CD4-positive, alpha-beta T cell treated with Interleukin-17A for 1 hour (primary cell): ENCODE measurements around the gene SYNE1.

Source experiments
- DNase-seq: peaks from one replicate; pipeline ENCODE4 v3.0.0-alpha.2; 2020

SYNE1 gene

DNA sequence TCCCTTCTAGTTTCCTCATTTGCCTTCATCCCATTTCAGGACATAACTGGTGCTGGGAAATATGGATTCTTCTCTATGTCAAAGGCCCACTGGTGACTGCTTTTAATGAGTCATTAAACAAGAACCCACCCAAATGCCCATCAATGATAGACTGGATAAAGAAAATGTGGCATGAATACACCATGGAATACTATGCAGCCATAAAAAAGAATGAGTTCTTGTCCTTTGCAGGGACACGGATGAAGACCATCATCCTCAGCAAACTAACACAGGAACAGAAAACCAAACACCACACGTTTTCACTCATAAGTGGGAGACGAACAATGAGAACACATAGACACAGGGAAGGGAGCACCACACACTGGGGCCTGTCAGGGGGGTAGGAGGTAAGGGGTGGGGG, 518.9 kb downstream of the SYNE1 start:
- no peak for DNase-seq

DNA sequence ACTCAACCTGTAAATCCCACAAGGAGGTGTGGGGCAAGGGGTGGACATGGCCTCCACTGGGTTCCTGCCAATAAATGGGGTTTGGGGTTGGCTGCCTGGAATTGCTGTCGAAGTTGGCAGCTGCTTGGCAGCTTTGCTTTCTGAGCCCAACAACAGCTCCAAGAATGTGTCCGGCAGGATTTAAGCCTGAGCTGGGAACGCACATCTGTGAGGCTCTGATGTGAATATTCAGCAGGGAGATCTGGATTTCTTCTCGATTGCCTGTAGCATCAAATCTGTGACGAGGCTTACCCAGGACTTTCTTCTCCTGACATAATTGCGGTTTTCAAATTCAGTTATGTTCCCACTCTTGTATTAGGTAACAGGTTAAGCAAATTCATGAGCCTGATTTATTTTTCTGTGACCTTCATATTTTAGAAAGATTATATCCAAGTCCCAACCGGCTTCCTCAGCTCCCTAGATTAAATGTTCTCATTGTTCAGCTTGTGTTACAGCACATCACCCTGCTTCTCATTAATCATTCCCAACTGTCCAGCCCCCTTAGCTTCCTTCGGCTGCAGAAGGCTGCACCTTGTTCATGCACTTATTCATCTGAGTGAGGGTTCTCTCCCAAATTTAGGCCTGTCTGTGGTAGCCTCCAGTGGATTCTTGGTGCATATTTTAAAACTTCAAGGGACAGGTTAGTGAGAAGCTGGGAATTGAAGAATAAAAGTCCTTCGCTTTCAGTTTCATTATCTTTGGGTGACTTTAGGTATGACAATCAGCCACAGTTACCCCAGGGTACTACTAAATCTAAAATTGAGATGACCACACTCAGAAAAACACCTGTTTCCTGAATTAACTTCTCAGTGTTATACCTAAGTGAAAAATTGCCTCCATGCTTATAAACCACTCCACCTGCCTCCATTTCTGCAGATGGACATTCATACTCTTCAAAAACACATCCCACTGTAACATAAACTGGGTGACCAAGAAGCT, 519.7 kb downstream of the SYNE1 start:
- no peak for DNase-seq

DNA sequence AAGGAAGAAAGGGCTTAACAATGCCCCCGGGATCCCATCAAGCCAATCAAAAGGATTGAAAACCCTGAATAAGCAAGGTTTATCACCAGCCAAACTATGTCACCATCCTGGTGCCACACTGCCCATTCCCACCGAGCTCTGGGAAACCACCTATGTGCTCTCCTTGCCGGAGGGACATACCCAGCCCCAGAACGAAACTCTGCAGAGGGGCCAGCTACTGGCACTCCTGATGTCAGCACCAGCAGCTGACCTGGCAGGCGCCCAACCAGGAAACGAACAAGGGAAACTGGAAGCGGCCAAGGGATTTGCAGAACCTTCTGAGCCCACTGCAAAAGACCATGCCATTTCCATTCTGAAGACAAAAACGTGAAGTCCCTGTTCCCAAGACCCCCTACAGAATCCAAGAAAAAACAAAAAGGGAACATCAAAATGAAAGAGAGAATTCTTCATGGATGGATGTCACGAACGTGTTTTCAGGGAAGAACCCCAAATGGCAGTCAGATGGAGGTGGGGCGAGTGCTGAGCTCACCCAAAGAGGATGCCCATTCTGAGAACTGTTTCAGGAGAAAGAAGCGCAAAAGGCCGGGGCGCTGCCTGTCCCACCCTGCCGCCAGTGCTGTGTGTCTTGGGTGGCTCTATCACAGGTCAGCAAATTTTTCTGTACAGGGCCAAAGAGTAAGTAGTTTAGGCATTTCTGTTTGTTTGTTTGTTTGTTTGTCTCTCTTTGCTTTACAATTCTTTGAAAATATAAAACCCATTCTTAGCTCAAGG, 524.5 kb downstream of the SYNE1 start:
- no peak for DNase-seq

DNA sequence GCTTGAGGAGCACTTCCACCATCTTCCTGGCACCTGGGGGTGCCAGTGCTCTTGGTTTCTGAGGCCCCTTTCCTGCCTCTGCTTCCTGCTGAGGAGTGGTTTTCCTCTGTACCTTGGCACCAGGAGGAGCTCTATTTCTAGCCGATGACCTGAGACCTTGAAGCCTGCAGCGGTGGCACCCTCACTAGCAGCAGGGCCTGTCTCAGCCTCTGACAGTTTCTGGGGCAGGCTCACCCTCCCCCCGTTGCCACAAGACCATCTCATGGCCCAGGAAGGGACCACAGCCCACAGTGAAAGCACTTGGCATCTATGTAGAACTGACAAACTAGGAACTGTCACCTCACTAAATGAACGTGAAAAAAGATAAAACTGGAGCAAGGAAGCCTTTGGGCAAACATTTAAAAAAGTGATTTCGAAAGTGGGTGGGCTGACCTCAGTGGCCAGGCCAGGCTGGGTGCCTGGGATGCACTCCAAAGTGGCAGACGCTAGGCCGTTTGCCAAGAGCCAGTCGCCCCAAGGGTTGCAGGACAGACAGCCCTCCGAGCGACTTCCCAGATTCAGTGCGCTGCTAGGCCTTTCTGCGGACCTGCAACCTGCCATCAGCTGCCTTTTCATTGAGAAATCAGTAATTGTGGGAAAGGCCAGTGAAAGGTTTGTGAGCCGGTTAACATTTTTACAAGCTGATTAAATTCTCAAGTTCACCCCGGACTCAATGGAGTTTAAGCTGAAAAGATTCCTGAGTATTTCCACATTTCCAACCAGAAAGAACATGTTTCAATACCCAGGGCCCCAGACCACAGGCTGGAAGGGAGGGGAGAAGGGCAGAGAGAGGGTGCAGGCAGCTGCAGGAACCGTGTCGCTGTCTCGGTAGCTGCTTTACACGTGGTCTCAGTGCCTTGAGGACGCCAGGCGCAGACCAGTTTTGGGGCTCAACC, 526.0 kb downstream of the SYNE1 start:
- DNase-seq: no peak

DNA sequence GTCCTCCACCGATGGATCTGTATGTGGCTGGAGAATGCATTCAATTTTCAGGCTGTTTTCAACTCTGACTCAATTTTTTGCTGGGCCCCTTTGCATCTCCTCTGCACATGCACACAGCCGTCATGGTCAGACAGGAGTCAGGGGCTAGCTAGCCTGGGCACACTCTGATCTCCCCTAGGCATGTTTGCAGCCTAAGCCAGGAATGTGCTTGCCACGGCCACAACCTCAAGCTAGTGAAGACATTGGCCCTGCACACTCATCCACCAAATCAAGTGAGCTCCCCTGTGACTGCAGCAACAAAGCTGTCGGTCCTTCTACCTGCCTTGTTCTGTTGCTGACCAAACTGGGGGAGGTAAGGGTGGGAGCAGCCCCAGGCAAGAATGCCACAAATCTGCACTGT, 529.2 kb downstream of the SYNE1 start:
- no peak for DNase-seq

DNA sequence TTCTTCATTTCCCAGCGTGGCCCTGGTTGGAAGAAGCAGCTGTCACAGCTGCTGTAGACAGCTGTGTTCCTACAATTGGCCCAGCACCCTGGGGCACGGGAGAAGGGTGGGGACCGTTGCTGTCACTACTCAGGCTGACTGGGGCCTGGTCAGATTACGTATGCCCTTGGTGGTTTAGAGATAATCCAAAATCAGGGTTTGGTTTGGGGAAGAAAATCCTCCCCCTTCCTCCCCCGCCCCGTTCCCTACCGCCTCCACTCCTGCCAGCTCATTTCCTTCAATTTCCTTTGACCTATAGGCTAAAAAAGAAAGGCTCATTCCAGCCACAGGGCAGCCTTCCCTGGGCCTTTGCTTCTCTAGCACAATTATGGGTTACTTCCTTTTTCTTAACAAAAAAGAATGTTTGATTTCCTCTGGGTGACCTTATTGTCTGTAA, 537.0 kb downstream of the SYNE1 start:
- DNase-seq: no peak

DNA sequence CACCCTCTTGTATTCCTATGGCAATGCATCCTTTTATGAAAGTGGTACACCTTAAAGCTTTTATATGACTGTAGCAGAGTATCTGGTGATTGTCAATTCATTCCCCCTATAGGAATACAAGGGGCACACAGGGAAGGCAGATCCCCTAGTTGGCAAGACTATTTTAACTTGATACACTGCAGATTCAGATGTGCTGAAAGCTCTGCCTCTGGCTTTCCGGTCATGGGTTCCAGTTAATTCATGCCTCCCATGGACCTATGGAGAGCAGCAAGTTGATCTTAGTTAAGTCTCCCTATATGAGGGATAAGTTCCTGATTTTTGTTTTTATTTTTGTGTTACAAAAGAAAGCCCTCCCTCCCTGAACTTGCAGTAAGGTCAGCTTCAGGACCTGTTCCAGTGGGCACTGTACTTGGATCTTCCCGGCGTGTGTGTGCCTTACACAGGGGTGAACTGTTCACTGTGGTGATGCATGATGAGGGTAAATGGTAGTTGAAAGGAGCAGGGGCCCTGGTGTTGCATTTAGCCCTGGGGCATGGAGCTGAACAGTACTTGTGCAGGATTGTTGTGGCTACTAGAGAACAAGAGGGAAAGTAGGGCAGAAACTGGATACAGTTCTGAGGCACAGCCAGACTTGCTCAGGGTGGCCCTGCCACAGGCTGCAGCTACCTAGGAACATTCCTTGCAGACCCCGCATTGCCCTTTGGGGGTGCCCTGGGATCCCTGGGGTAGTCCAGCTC, 537.5 kb downstream of the SYNE1 start:
- no peak for DNase-seq

DNA sequence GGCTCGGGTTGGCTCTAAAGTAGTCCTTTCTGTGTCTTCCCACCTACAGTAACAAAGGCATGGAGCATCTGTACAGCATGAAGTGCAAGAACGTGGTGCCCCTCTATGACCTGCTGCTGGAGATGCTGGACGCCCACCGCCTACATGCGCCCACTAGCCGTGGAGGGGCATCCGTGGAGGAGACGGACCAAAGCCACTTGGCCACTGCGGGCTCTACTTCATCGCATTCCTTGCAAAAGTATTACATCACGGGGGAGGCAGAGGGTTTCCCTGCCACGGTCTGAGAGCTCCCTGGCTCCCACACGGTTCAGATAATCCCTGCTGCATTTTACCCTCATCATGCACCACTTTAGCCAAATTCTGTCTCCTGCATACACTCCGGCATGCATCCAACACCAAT, 538.5 kb downstream of the SYNE1 start:
- DNase-seq: no peak

DNA sequence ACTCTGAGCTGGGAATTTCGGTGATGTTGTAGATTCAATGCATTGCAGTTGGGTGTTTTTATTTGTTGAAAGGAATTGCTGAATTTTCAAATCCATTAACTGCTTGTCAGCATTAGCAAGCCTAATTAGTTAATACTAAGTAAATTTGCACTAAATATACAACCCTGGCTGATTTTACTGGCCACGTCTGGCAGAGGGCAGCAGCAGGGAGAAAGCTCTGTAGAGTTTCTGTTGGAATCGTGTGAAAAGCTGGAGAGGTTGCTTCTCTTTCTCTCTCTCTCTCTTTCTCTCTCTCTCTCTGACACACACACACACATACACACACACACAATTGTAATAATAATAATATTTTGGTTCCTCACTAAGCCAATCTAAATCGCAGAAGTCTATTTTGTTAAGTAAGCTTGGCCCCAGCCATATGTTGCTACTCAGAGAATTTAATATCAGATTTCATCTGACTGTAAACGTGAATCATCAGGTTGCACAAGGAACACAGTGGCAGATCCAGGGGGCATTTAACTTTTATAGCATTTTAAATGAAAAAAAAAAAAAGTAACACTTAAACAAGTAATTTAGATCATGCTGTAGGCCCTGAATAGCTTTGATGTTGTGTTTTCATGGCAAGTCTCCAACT, 540.2 kb downstream of the SYNE1 start:
- DNase-seq: no peak

DNA sequence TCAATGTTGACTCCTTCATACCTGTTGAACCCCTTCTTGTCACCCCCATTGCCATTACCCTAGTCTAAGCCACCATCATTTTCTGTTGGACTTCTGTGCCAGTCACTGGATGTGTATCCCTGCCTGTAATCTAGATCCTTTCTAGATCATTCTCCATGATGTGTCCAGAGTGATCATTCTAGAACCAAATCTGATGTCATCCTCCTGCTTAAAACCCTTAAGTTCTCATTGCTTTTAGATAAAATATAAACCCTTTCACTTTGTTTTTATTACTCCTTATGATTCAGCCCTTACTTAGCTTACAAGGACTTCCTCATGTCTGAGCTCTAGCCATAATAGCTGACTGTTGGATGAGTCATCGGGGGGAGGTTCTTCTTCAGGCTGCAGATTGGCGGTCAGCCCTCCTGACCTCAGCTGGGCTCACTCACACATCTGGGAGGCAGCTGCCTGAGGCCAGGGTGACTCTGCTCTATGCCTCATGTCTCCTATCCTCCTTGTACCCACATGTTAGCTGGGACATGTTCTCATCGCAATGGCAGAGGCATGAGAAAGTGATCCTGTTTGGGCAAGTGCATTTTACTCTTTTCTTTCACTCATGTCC, 542.1 kb downstream of the SYNE1 start:
- peak; percentile 8 for DNase-seq

DNA sequence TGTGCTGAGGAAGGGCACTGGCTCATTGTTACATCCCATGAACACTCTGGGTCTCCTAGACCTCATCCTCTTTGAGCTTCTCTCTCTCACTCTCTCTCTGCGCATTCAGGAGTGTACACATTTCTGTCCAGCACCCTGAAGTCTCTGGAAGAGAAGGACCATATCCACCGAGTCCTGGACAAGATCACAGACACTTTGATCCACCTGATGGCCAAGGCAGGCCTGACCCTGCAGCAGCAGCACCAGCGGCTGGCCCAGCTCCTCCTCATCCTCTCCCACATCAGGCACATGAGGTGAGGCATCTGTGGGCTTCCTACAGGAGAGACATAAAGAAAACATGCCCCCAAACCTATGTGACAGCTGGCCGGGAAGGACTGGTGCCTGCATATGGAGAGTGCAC, 542.9 kb downstream of the SYNE1 start:
- no peak for DNase-seq

DNA sequence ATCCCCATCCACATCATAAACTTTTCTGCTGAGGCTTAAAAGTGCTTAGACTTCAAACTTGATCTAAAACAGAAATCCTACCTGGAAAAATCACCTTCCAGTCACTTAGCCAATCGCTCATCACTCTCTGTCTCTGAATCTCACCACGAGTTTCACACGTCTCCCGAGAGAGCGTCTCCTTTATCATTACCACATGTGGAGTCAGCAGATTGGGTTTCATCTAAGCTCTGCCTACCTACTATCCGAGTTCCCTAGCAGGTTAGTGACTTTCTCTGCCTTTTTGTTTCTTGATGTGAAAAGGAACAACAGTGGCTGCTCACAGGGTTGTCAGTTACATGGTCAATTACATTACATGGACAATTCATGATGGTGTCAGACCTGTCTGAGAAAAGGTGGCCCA, 543.5 kb downstream of the SYNE1 start:
- no peak for DNase-seq

DNA sequence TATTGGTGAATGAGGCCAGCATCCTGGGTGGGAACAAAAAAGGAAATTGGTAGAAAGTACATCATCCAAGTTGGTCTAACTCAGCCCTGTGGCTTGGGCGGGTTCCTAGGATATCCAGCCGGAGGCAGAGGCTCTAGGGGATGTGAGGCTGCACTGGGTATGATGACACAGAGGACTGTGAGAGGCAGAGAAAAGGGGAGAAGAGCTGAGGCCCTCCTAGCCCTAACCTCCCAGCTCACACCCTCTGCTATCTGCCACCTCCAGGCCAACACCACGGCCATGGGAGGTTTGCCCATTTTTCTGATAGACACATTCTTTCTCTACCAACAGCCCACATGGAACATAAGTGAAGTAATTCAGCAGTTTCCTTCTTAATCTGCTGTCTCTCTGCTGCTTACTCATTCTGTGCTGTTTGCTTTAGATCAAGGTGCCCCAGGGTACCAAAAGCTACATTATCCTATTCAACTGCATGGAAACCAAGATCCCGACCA, 545.3 kb downstream of the SYNE1 start:
- DNase-seq: no peak

DNA sequence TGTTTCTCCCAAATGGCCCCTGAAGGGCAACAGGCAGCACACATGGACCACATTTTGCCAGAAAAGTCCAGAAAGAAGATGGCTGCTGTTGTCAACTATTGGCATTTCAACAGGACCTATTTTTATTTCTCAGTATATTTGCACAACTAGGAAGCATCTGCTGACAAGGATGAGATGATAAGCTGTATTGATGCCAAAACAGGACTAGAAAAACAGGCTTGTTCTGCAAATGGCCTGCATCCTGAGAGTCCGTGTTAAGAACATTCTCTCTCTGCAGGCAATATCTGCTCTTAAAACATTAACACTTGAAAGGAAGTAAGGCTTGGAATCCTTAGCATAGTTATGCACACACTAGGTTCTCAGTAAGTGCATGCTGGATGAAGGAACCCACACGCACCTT, 546.0 kb downstream of the SYNE1 start:
- DNase-seq: no peak

DNA sequence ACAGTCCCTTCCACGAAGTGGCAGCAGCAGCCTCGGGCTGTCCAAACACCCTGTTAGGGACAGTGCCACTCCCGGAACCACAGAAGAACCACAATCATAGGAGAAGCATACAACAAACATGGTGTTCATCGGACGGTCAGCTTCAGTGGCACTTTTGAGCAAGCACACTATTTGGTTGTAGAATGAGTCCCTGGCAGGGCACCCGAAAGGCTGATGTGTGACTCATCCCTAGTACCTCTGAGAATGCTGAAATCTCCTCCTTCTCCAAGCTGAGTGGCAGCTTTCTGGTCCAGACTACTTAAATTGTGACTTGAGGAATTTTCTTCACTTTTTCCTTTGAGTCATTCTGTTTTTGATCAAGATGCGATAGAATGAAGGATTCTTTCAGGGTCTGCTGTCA, 547.2 kb downstream of the SYNE1 start:
- DNase-seq: no peak

DNA sequence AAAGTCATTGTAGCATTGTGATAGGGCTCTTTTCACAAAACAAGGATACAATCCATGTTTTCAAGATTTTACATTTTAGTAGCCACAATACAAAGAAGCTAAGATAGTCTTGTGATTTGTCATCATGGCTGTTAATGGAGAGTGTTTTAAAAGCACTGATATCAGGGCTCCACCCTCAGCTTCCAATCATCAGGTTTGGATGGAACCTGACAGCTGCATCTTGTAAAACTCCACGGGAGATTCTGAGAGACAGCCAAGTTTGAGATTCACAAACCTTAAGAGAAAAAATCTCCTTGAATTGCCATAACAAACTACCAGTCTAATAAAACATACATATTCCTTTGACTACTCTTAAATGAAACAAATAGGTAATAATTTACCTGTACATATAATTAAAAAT, 549.5 kb downstream of the SYNE1 start:
- no peak for DNase-seq

DNA sequence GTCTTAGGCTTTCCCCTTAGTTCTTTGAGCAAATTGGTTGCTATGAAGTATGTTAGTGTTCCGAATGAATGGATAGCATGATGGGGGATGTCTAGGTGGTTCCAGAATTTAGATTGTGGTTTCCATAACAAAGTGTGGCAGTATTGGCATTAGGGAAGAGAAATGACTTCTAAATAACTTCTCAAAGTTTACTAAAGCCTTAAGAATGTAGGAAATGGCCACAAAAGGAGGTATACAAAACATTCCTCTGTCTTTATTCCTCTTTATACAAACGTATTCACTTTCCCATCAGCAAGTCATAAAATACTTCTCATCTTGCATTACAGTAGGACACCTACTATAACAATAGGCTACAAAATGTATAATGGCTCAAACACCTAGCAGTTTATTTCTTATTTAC, 550.1 kb downstream of the SYNE1 start:
- no peak for DNase-seq

DNA sequence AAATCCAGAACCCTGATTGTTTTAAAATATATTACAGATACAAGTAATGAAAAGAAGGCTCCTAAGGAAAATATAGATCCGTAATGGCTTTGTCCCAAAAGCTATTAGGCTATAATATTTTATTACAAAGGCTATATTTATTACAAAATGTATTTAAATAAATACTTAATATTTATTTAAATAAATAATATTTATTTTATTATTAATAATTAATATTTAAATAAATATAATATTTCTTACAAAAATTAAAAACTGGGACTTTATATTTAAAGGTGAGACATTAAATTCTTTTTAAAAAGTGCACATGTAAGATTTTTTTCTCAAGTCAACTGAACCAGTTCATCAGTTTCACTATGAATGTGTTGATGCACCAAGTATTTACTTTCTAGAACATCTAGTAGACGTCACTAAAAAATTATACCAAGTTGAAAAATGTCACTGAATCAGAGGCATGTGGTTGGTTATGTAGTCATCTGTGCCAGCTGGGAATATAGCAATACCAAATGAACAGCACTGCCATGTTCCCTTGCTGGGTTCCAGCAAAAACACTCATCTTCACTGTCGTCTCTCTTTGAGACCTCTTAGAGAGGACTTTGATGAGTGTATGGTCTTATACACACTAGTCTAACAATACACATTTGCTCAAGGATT, 550.8 kb downstream of the SYNE1 start:
- no peak for DNase-seq

DNA sequence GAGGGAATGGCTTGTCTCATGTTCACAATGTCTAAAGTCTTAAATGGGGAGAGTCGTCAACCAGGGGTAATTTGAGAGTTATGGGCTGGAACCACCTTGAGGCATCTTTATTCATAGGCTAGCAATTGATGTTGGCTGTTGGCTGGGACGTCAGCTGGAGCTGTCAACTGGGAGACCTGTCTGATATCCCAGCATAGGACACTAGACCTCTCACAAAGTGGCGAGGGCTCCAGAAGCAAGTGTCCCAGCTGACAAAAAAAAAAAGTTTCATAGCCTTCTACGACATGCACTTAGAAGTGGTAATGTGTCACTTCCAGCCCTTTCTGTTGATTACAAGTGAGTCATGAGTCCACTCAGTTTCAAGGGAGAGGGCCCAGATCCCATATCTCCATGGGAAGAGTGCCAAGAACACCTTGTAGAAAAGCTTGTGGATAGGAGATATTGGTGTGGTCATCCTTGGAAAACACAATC, 551.7 kb downstream of the SYNE1 start:
- DNase-seq: no peak

DNA sequence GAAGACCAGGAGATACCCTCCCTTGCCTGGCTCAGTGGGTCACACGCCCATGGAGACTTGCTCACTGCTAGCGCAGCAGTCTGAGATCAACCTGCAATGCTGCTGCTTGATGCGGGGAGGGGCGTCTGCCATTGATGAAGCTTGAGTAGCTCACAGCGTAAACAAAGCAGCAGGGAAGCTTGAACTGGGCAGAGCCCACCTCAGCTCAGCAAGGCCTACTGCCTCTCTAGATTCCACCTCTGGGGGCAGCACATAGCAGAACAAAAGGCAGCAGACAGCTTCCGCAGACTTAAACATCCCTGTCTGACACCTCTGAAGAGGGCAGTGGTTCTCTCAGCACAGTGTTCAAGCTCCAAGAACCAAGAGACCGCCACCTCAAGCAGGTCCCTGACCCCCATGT, 558.4 kb downstream of the SYNE1 start:
- DNase-seq: no peak
